HG03442 (cell line): Measurements from ENCODE around the gene ENTPD6.
"Not testable (repeated sequence)": the region's sequence is repeated elsewhere in the genome, so short reads cannot be mapped to it uniquely, and the experiment has no call there.

Experiments
- ATAC-seq: cut with Tn5 transposase; IDR thresholded peaks from one replicate; pipeline ENCODE4 v1.9.1; 2021; ENCODE audit warnings: mild to moderate bottlenecking, moderate library complexity; ENCODE audit not compliant: unreplicated experiment

The ENTPD6 gene

GRCh38 chr20:25222461-25223178 lies 27.1 kb downstream of the ENTPD6 start:
- no peak for ATAC-seq

DNA sequence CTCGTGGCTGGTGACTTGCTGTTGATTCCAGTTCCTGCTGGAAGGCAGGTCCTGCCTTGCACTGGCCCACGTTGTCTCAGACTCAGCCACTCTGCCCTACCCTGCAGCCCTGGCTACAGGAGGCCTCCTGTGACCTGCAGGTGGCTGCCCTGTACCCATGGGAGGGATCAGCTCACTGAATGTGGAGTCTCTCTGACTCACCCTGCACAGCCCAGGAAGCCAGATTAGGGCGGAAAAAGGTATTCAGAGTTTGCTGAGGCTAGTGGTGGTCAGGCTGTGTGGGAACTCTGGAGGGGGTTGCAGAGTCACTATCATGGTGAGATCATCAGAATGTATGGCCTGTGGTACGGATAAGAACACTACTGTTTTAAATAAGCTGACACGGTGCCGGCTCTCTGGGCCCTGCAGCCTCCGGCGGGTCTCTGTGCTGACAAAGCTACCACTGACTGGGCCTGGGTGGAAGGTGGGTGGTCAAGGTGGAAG lies 27.7 kb downstream of the ENTPD6 start:
- ATAC-seq = no peak

GRCh38 chr20:25223765-25224720 lies 28.5 kb downstream of the ENTPD6 start:
- no peak for ATAC-seq

- no peak for ATAC-seq
These were observed 29.4 kb downstream of the ENTPD6 start for GRCh38 chr20:25224941-25225340.

GRCh38 chr20:25225642-25226432 lies 30.3 kb downstream of the ENTPD6 start:
- no peak for ATAC-seq

GRCh38 chr20:25226433-25227316 lies 31.2 kb downstream of the ENTPD6 start:
- ATAC-seq = no peak

DNA sequence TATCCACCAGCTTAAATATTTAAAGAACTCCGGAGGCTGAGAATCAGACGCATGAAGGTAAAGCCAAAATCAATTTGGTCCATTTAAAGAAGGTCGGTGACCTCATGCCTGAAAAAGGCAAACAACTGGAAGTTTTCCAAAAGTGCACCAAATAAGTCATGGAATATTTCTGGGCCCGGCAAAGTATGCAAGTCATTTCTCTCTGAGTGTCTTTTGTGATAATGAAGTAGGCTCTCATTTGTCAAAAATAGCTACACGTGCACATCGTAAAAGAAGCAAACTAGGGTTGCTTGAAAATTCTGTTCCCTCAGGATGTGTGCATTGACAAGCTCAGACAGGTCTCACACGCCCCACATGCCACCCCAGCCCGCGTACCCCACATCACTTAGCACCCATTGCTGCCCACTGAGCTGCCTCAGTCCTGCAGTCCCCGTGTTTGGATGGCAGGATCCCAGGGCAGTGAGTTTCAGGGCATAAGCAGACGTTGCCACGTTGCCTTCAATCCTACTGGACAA lies 31.9 kb downstream of the ENTPD6 start:
- ATAC-seq = no peak

DNA sequence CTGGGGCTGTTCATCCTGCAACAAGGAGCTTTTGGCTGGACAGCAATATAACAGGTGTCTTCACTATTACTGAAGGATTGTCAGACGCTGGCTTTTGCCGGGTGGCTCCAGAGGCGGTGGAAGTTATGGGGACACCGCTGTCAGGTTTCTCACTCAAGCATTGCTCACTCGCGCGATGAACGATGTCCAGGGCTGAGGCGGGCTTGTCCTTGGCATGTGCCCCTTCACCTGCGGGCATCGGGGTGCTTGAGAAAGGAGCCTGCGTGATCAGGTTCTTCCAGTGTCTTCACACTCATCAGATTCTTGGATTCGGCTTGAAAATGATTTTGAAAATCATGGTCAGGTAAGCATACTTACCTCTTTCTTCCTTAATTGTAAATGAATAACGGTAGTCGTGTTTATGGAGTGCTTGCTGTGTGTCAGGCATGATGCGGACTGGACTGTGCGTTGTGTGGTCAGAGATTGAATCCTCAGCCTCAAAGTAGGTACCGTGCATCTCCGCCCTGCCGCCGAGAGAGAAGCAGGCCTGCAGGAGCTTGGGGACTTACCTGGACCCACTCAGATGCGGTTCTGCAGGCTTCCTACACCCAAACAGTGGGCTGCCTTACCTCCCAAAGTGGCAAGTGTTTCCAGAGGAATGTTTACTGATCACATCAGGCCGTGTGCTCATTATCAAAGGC lies 34.1 kb downstream of the ENTPD6 start:
- ATAC-seq = no peak

GRCh38 chr20:25230166-25230831 lies 34.8 kb downstream of the ENTPD6 start:
- peak; percentile 88 for ATAC-seq

- no peak for ATAC-seq
These were observed 37.7 kb downstream of the ENTPD6 start for GRCh38 chr20:25233016-25233772.

DNA sequence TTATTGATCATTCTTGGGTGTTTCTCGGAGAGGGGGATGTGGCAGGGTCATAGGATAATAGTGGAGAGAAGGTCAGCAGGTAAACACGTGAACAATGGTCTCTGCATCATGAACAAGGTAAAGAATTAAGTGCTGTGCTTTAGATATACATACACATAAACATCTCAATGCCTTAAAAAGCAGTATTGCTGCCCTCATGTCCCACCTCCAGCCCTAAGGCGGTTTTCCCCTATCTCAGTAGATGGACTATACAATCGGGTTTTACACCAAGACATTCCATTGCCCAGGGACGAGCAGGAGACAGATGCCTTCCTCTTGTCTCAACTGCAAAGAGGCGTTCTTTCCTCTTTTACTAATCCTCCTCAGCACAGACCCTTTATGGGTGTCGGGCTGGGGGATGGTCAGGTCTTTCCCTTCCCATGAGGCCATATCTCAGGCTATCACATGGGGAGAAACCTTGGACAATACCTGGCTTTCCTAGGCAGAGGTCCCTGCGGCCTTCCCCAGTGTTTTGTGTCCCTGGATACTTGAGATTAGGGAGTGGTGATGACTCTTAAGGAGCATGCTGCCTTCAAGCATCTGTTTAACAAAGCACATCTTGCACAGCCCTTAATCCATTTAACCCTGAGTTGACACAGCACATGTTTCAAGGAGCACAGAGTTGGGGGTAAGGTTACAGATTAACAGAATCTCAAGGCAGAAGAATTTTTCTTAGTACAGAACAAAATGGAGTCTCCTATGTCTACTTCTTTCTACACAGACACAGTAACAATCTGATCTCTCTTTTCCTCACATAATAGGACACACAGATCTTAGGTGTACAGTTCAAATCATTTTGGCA lies 38.7 kb downstream of the ENTPD6 start:
- not testable (repeated sequence) for ATAC-seq

GRCh38 chr20:25236450-25237304 lies 41.2 kb downstream of the ENTPD6 start:
- ATAC-seq = no peak

DNA sequence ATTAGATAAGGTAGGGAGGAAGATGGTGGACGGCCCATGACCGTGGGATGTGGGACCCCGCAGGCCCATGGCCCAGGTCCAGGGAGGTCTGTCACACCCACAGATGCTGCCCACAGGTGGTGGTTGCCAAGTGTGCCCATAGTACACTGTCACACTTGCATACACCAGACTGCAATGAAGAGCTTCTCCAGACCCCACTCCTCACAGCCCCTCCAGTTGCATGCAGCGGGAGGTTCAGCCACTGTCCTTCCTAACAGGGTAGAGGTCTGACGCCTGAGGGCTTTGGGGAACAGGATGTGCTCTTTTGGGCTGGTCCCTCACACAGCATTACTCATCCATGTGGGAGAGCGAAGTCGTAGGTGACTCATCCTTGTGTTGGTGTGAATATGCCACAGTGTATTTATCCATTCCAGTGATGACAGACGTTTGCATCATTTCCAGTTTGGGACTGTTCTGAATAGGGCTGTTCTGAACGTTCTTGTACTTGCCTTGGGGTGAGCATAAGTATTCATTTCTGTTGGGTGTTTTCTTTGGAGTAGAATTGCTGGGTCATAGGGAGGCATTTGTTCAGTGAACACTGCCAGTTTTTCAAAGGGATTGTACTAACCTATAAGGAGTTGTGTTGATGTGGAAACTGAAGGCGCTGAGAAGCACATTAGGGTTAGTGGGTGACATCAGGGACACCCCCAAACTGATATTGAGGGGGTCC lies 42.3 kb downstream of the ENTPD6 start:
- peak; percentile 71 for ATAC-seq

DNA sequence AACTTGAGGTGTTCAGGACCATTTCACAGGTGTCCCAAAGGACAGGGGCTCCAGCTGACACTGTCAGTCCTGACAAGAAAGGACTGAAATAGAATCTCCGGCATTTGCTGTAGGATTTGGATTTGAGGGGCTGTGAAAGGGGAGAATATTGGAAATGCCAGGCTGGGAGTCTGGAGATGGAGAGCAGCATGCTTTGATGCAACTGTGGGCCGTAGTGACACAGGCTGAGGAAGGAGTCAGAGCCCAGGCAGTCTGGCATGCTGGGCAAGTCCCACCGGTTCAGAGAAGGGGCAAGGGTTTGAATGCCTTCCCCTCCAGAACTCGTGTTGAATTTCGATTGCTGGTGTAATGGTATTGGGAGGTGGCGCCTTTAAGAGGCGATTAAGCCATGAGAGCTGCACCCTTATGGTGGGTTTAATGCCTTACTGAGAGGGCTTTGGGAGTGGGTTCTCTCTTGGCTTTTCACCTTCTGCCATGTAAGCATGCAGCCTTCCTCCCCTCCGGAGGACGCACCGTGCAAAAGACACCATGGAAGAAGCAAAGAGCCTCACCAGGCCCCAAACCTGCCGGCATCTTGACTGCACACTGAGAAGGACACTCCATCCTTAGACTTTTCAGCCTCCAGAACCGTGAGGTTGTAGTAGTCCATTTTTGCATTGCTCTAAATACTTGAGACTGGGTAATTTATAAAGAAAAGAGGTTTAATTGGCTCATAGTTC lies 43.0 kb downstream of the ENTPD6 start:
- ATAC-seq = no peak
